Fibroblast of lung (primary cell): ENCODE results near the gene KLRF1. TPM values are rescaled to one million over a fixed set of nuclear protein-coding genes. Genes with fewer than 3 reads are reported as not detected.

Experiments used
- DNase-seq, 2 donors: peaks; one replicate each; pipeline versions ENCODE4 v3.0.0 to v3.0.0-alpha.2; 2010; ENCODE audit warnings: low read depth in 2 of 2
- H2AFZ ChIP-seq: 2 replicates; pipeline ENCODE4 v1.5.1; 2012; ENCODE audit warnings: low read length, control low read depth, inconsistent platforms
- H3K27ac ChIP-seq: 2 replicates; pipeline ENCODE4 v1.5.1; 2011; ENCODE audit warnings: low read length, control low read depth; ENCODE audit not compliant: insufficient read depth
- H3K27me3 ChIP-seq: 2 replicates; pipeline ENCODE4 v1.5.1; 2011; ENCODE audit warnings: mild to moderate bottlenecking, low read length; ENCODE audit not compliant: control insufficient read depth, insufficient read depth
- H3K36me3 ChIP-seq: 2 replicates; pipeline ENCODE4 v1.5.1; 2011; ENCODE audit warnings: low read length; ENCODE audit not compliant: control insufficient read depth, insufficient read depth
- H3K4me1 ChIP-seq: 2 replicates; pipeline ENCODE4 v1.5.1; 2011; ENCODE audit warnings: low read length; ENCODE audit not compliant: control insufficient read depth, insufficient read depth; ENCODE audit errors: extremely low read depth
- H3K4me2 ChIP-seq: 2 replicates; pipeline ENCODE4 v1.5.1; 2011; ENCODE audit warnings: low read length, control low read depth; ENCODE audit not compliant: insufficient read depth; ENCODE audit errors: extremely low read depth
- H3K4me3 ChIP-seq, 4 experiments: fragments of 200-600 bp in 1 of 4; sonication (generic) in 1 of 4; replicated peaks in 1 of 4; 2 replicates each; pipeline ENCODE4 v1.5.1; 2011 to 2016; ENCODE audit warnings: low read length in 4 of 4, low read depth in 3 of 4, mild to moderate bottlenecking in 3 of 4, control low read depth in 2 of 4, inconsistent platforms in 1 of 4, mixed read lengths in 1 of 4; ENCODE audit not compliant: insufficient read depth in 1 of 4; ENCODE audit errors: control extremely low read depth in 1 of 4
- H3K79me2 ChIP-seq: 2 replicates; pipeline ENCODE4 v1.5.1; 2012; ENCODE audit warnings: mild to moderate bottlenecking, low read length, inconsistent platforms; ENCODE audit not compliant: control insufficient read depth, insufficient read depth
- H3K9ac ChIP-seq: 2 replicates; pipeline ENCODE4 v1.5.1; 2011; ENCODE audit warnings: mild to moderate bottlenecking, low read length, control low read depth; ENCODE audit not compliant: insufficient read depth
- H3K9me3 ChIP-seq: 2 replicates; pipeline ENCODE4 v1.5.1; 2012; ENCODE audit warnings: low read depth, low read length; ENCODE audit not compliant: control insufficient read depth, insufficient read depth
- H4K20me1 ChIP-seq: 2 replicates; pipeline ENCODE4 v1.5.1; 2011; ENCODE audit warnings: low read length; ENCODE audit not compliant: control insufficient read depth, insufficient read depth; ENCODE audit errors: extremely low read depth
- EZH2 ChIP-seq: IDR thresholded peaks from 2 replicates; pipeline ENCODE4 v1.5.1; 2012; ENCODE audit warnings: low read length, control low read depth, mild to moderate bottlenecking; ENCODE audit errors: missing control alignments
- polyA plus RNA-seq, 2 donors: library from polyadenylated mRNA; depleted of rRNA in 1 of 2; stranded (reverse) in 1 of 2; unstranded in 1 of 2; fragments of >200 nt; gene quantifications; 2 replicates each; pipeline ENCODE4 v1.2.1, GENCODE V29; 2011 to 2012; ENCODE audit warnings: missing spikeins in 1 of 2
- total RNA-seq: library from RNA; depleted of rRNA; stranded (reverse); fragments of >200 nt; gene quantifications from 2 replicates; pipeline ENCODE4 v1.2.1, GENCODE V29; 2014
- TF ChIP-seq, protein P1 (sequence below), 2 donors: IDR thresholded peaks in 1 of 2; conservative IDR thresholded peaks in 1 of 2; 1 replicate in 1 of 2; 2 replicates in 1 of 2; pipeline ENCODE4 v1.5.1; 2011 to 2012; ENCODE audit warnings: low read length in 2 of 2, control low read depth in 1 of 2, inconsistent platforms in 1 of 2, low read depth in 1 of 2, mild to moderate bottlenecking in 1 of 2

KLRF1 gene
- total and polyA plus RNA-seq, 2 donors (not counting 1 experiment from before 2014, with no cell fraction given): 0.11 TPM; not detected in 1

GRCh38 chr12:9793779-9794395 lies 33.4 kb upstream of the KLRF1 start:
- no peak overlapping the region for H3K4me3 ChIP-seq
- no peaks in the 10 kb centered on the region for H3K79me2 ChIP-seq
- no peak overlapping the region for H2AFZ ChIP-seq
- H3K36me3 ChIP-seq: no peaks in the 10 kb centered on the region
- H3K4me1 ChIP-seq: no peaks in the 10 kb centered on the region
- no peak overlapping the region for H3K4me2 ChIP-seq
- no peaks in the 10 kb centered on the region for H3K27me3 ChIP-seq
- H3K27ac ChIP-seq: no peak overlapping the region
- no peak overlapping the region for H3K9ac ChIP-seq
- TF ChIP-seq EZH2: no peak
- TF ChIP-seq, protein P1, sequence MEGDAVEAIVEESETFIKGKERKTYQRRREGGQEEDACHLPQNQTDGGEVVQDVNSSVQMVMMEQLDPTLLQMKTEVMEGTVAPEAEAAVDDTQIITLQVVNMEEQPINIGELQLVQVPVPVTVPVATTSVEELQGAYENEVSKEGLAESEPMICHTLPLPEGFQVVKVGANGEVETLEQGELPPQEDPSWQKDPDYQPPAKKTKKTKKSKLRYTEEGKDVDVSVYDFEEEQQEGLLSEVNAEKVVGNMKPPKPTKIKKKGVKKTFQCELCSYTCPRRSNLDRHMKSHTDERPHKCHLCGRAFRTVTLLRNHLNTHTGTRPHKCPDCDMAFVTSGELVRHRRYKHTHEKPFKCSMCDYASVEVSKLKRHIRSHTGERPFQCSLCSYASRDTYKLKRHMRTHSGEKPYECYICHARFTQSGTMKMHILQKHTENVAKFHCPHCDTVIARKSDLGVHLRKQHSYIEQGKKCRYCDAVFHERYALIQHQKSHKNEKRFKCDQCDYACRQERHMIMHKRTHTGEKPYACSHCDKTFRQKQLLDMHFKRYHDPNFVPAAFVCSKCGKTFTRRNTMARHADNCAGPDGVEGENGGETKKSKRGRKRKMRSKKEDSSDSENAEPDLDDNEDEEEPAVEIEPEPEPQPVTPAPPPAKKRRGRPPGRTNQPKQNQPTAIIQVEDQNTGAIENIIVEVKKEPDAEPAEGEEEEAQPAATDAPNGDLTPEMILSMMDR (conservative IDR thresholded peaks at IDR 0.05 in 1 of 2, IDR thresholded peaks at IDR 0.05 in 1 of 2; ENCODE audit: low read depth in 1 of 2, low read length in 2 of 2): no peak
- no peaks in the 10 kb centered on the region for H3K9me3 ChIP-seq
- DNase-seq: no peak
- H4K20me1 ChIP-seq: no peaks in the 10 kb centered on the region

DNA sequence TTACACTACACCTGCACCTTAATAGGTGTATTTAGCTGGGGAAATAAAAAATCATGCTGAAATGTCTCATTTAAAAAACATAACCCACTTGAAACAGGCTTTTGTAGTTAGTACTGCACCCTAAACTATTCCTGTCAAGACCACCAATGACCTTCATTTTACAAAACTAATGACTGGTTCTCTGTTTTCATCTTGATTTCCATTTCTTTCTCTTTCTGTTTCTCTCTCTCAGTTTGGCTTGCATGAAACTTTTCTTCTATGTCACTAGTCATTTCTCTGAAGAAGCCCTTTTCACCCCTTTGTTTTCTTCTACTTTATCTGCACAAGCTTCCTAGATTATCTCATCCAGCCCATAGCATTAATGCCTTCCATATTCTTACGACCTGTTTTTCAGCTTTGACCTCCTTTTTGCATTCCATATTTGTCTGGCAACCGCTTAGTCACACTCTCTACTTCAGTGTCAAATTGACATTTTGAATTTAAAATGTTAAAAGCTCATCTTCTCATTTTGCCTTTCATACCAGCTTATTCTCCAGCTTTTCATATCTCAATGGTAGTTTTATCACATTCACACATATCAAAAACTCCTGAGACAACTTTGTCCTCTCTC lies 32.7 kb upstream of the KLRF1 start:
- DNase-seq: no peak
- no peak overlapping the region for H3K27ac ChIP-seq
- H4K20me1 ChIP-seq: no peaks in the 10 kb centered on the region
- no peak for TF ChIP-seq EZH2
- no peaks in the 10 kb centered on the region for H3K4me1 ChIP-seq
- H3K36me3 ChIP-seq: no peaks in the 10 kb centered on the region
- H2AFZ ChIP-seq: no peak overlapping the region
- H3K27me3 ChIP-seq: no peaks in the 10 kb centered on the region
- H3K79me2 ChIP-seq: no peaks in the 10 kb centered on the region
- no peak overlapping the region for H3K4me2 ChIP-seq
- no peaks in the 10 kb centered on the region for H3K9me3 ChIP-seq
- H3K9ac ChIP-seq: no peak overlapping the region
- H3K4me3 ChIP-seq: no peak overlapping the region

GRCh38 chr12:9795945-9796344 lies 31.3 kb upstream of the KLRF1 start:
- H3K4me1 ChIP-seq: no peaks in the 10 kb centered on the region
- no peaks in the 10 kb centered on the region for H3K27me3 ChIP-seq
- no peak overlapping the region for H3K9ac ChIP-seq
- no peaks in the 10 kb centered on the region for H3K9me3 ChIP-seq
- no peak overlapping the region for H3K4me2 ChIP-seq
- no peaks in the 10 kb centered on the region for H3K79me2 ChIP-seq
- H3K4me3 ChIP-seq: no peak overlapping the region
- no peak for DNase-seq
- H3K27ac ChIP-seq: no peak overlapping the region
- TF ChIP-seq EZH2: no peak
- TF ChIP-seq, protein P1 (conservative IDR thresholded peaks at IDR 0.05 in 1 of 2, IDR thresholded peaks at IDR 0.05 in 1 of 2; ENCODE audit: low read depth in 1 of 2, low read length in 2 of 2): no peak
- H2AFZ ChIP-seq: no peak overlapping the region
- no peaks in the 10 kb centered on the region for H3K36me3 ChIP-seq
- H4K20me1 ChIP-seq: no peaks in the 10 kb centered on the region
